Body of pancreas (tissue), 4 donors: ENCODE measurements around the gene SERINC3. TPM values are rescaled to one million over a fixed set of nuclear protein-coding genes. Genes with fewer than 3 reads are reported as not detected.

Experiments
- ATAC-seq: fragments of 150-250 bp; one replicate; pipeline ENCODE4 v1.9.1; 2016
- DNase-seq, 4 donors: peaks; one replicate each; pipeline ENCODE4 v3.0.0-alpha.2; 2019
- H3K27ac ChIP-seq, 4 donors: fragments of 200-600 bp; sonication (generic); 1 replicate in 3 of 4; 2 replicates in 1 of 4; pipeline versions ENCODE4 v1.5.1 to v1.6.1; 2016 to 2019; ENCODE audit warnings: mild to moderate bottlenecking in 1 of 4, mixed read lengths in 1 of 4, moderate library complexity in 1 of 4
- H3K27me3 ChIP-seq, 2 donors: fragments of 200-600 bp; sonication (generic); one replicate each; pipeline ENCODE4 v1.6.0; 2016; ENCODE audit warnings: mild to moderate bottlenecking in 1 of 2
- H3K36me3 ChIP-seq, 2 donors: fragments of 200-600 bp; sonication (generic); replicated peaks in 1 of 2; 2 replicates each; pipeline ENCODE4 v1.5.1; 2016; ENCODE audit warnings: low read depth in 2 of 2; ENCODE audit not compliant: insufficient read depth in 1 of 2
- H3K4me1 ChIP-seq: fragments of 200-600 bp; sonication (generic); one replicate; pipeline ENCODE4 v1.6.0; 2016
- H3K4me3 ChIP-seq, 2 donors: fragments of 200-600 bp; sonication (generic); 1 replicate in 1 of 2; 2 replicates in 1 of 2; pipeline ENCODE4 v1.5.1; 2016 to 2019
- H3K9me3 ChIP-seq, 3 donors: fragments of 200-600 bp; sonication (generic); 1 replicate in 2 of 3; 2 replicates in 1 of 3; pipeline ENCODE4 v1.5.1; 2016
- POLR2A ChIP-seq, 3 donors: fragments of 450-650 bp; IDR thresholded peaks; one replicate each; pipeline ENCODE4 v1.6.1; 2016; ENCODE audit warnings: antibody characterized with exemption in 3 of 3, mild to moderate bottlenecking in 2 of 3
- WGBS, 2 donors: methylation state at CpG; one replicate each; pipeline ENCODE4 v1.1.5; 2017; 5-methylcytosine and 5-hydroxymethylcytosine counted together
- intact Hi-C: fragments of 100-400 bp; cut with DNase I; formaldehyde crosslinking; loops from one replicate; pipeline ENCODE4 v1.15.1; 2023
- total RNA-seq, 2 donors: library from RNA; depleted of rRNA; stranded (reverse); fragments of >200 nt; gene quantifications; one replicate each; pipeline ENCODE4 v1.1.0, GENCODE V29; 2016
- TF ChIP-seq, protein P1 (sequence below), 7 experiments: fragments of 450-650 bp in 4 of 7; fragments of 200-600 bp in 3 of 7; sonication (generic) in 3 of 7; IDR thresholded peaks; one replicate each; pipeline ENCODE4 v1.5.1; 2016 to 2019; ENCODE audit warnings: antibody characterized with exemption in 7 of 7

Gene SERINC3
- total RNA-seq, 2 donors from 2014 or later: 28.3 to 36.3 TPM

DNA sequence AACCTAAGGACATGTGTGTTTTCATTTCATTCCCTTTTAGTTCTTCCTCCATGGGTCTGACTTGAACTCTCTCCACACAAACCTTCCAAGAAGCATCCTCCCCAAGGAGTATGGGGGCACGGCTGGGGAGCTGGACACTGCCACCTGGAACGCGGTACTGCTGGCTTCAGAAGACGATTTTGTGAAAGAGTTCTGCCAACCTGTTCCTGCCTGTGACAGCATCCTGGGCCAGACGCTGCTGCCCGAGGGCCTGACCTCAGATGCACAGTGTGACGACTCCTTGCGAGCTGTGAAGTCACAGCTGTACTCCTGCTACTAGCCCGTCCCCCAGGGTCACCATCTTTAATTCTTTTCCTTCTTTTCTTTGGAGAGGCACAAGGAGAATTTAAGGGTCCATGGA, 32.6 kb downstream of the SERINC3 start:
- no peak for ATAC-seq
- intact Hi-C loops: no loop called here
- Histone ChIP-seq H3K4me3 (no peak overlapping the region), H3K36me3 (peaks cover 0 to 20% of the 10 kb centered on the region in 2 donors), H3K9me3 (no peaks in the 10 kb centered on the region), H3K4me1 (no peaks in the 10 kb centered on the region), H3K27ac (no peak overlapping the region), H3K27me3 (no peaks in the 10 kb centered on the region)
- WGBS, 2 donors: 81 to 90% methylated on average over 9 of the region's 9 CpGs
- TF ChIP-seq, protein P1, sequence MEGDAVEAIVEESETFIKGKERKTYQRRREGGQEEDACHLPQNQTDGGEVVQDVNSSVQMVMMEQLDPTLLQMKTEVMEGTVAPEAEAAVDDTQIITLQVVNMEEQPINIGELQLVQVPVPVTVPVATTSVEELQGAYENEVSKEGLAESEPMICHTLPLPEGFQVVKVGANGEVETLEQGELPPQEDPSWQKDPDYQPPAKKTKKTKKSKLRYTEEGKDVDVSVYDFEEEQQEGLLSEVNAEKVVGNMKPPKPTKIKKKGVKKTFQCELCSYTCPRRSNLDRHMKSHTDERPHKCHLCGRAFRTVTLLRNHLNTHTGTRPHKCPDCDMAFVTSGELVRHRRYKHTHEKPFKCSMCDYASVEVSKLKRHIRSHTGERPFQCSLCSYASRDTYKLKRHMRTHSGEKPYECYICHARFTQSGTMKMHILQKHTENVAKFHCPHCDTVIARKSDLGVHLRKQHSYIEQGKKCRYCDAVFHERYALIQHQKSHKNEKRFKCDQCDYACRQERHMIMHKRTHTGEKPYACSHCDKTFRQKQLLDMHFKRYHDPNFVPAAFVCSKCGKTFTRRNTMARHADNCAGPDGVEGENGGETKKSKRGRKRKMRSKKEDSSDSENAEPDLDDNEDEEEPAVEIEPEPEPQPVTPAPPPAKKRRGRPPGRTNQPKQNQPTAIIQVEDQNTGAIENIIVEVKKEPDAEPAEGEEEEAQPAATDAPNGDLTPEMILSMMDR (IDR thresholded peaks at IDR 0.05): no peak
- no peak for TF ChIP-seq POLR2A (IDR thresholded peaks at IDR 0.05)
- no peak for DNase-seq

- Histone ChIP-seq H3K4me3 (no peak overlapping the region), H3K27ac (no peak overlapping the region), H3K4me1 (no peaks in the 10 kb centered on the region), H3K27me3 (no peaks in the 10 kb centered on the region), H3K36me3 (peaks cover 0 to 20% of the 10 kb centered on the region in 2 donors), H3K9me3 (no peaks in the 10 kb centered on the region)
- no peak for TF ChIP-seq POLR2A (IDR thresholded peaks at IDR 0.05)
- TF ChIP-seq, protein P1 (IDR thresholded peaks at IDR 0.05): no peak
- DNase-seq (no peak), ATAC-seq (no peak)
- intact Hi-C loops: no loop called here
- whole genome bisulfite sequencing, 2 donors: 85 to 87% methylated on average over 5 of the region's 5 CpGs
Measured at GRCh38 chr20:44488551-44488950, 33.3 kb downstream of the SERINC3 start.

- ATAC-seq: no peak
- WGBS, 2 donors: 77 to 81% methylated on average over 2 of the region's 2 CpGs
- intact Hi-C loops: no loop called here
- TF ChIP-seq, protein P1 (IDR thresholded peaks at IDR 0.05): no peak
- TF ChIP-seq POLR2A (IDR thresholded peaks at IDR 0.05): no peak
- Histone ChIP-seq H3K27ac (no peak overlapping the region), H3K27me3 (no peaks in the 10 kb centered on the region), H3K9me3 (no peaks in the 10 kb centered on the region), H3K4me1 (no peaks in the 10 kb centered on the region), H3K36me3 (peaks cover 0 to 24% of the 10 kb centered on the region in 2 donors), H3K4me3 (no peak overlapping the region)
- DNase-seq: no peak
Measured at GRCh38 chr20:44485830-44486198, 36.1 kb downstream of the SERINC3 start.

DNA sequence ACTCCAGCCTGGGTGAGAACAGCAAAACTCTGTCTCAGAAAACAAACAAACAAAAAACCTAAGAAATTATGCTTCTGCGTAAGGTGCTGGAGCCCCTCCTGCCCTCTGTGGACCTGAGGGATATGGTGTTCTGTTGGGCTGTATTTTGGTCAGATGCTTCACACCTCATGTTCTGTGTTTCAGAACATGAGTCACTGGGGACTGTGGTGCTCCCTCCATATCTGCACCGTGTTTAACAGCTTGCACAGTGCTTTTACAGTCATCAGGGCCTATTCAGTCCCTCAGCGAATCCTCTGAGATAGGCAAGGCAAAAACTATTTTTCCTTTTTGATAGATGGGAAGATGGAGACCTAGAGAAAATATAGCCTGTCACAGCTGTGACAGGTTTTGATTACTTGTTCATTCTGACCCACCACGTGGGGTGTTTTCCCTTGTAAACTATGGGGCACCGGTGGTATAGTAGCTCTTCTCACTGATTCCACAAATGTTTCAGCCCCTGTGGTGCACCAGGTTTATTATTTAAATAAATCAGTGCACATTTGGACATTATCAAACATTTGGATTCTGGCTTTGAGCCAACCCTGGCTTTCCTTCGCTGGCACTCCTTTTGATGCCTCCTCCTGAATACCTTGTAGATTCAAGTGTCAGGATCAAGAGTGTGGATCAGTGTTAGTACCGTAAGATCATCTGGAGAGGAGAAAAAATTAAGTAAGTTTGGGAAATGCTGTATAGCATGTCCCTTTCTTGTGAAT, 36.6 kb downstream of the SERINC3 start:
- ATAC-seq (no peak), DNase-seq (no peak)
- Histone ChIP-seq H3K4me1 (no peaks in the 10 kb centered on the region), H3K36me3 (peaks cover 0 to 24% of the 10 kb centered on the region in 2 donors), H3K27me3 (no peaks in the 10 kb centered on the region), H3K4me3 (no peak overlapping the region), H3K9me3 (no peaks in the 10 kb centered on the region), H3K27ac (no peak overlapping the region)
- TF ChIP-seq, protein P1 (IDR thresholded peaks at IDR 0.05): no peak
- TF ChIP-seq POLR2A (IDR thresholded peaks at IDR 0.05): no peak
- intact Hi-C loops: no loop called here
- WGBS, 2 donors: 78 to 86% methylated on average over 7 of the region's 7 CpGs

DNA sequence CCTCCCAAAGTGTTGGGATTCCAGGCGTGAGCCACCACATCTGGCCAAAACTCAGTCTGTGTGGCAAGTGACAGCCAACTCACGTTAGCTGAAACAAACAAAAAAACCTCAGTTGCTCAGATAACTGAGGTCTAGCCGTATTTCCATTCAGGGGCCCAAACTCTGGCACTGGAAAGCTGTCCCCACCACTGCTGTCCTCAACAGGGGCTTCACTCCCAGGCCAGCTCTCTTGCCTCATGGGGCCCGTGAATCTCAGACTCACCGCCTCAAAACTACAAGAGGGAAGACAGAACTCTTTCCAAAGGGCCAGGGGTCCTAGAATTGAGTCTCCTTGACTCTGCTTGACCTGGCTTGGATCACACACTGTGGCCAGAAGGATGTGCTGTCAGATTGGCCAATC, 38.8 kb downstream of the SERINC3 start:
- WGBS, 2 donors: 87 to 91% methylated on average over 5 of the region's 5 CpGs
- no peaks in the 10 kb centered on the region for H3K27me3 ChIP-seq
- no peaks in the 10 kb centered on the region for H3K9me3 ChIP-seq
- ATAC-seq (no peak), DNase-seq (no peak)
- peaks cover 0 to 9% of the 10 kb centered on the region in 2 donors for H3K36me3 ChIP-seq
- no peak overlapping the region for H3K4me3 ChIP-seq
- intact Hi-C loops: no loop called here
- H3K4me1 ChIP-seq: no peaks in the 10 kb centered on the region
- no peak overlapping the region for H3K27ac ChIP-seq
- no peak for TF ChIP-seq POLR2A (IDR thresholded peaks at IDR 0.05)
- TF ChIP-seq, protein P1 (IDR thresholded peaks at IDR 0.05): no peak
